ENCODE measurements around the gene GAS6.

Gene GAS6

GRCh38 chr13:113890774-113891480, 27.1 kb upstream of the GAS6 start:
- no peak overlapping the region for H3K4me3 ChIP-seq (ENCODE audit: low read length)
- DNase-seq (ENCODE audit: low read depth, low spot score), result no peak

GRCh38 chr13:113889467-113889866, 25.6 kb upstream of the GAS6 start:
- DNase-seq (ENCODE audit: low read depth, low spot score), result no peak
- H3K4me3 ChIP-seq (ENCODE audit: low read length), result no peak overlapping the region

DNA sequence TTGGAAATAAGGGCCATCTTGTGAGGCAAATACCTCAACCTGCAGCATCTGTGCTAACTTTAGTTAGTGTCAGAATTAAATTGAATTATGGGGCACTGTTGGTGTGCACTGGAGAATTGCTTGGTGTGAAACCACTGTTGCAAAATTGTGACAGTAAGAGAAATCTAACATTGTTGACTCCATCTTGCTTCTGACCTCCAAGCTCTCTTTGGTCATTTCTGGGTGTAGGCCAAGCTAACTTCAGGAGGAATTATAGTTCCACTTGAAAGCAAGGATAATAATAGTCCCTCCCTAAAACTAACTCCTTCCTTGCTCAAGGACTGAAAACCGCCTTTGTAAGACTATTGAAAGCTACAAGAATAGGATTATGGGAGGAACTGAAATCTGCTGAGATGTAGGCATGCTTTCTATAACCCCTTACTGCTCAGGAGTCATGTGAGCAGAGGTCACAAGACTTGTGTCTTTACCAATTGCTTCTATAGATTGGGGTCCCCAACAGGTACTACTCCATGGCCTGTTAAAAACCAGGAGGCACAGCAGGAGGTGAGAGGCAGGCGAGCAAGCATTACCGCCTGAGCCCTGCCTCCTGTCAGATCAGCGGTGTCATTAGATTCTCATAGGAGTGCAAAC, 24.9 kb upstream of the GAS6 start:
- no peak overlapping the region for H3K4me3 ChIP-seq (ENCODE audit: low read length)
- DNase-seq (ENCODE audit: low read depth, low spot score), result no peak

GRCh38 chr13:113887700-113888201, 23.9 kb upstream of the GAS6 start:
- no peak overlapping the region for H3K4me3 ChIP-seq (ENCODE audit: low read length)
- DNase-seq (ENCODE audit: low read depth, low spot score), result no peak

GRCh38 chr13:113886561-113887112, 22.8 kb upstream of the GAS6 start:
- no peak overlapping the region for H3K4me3 ChIP-seq (ENCODE audit: low read length)
- no peak for DNase-seq (ENCODE audit: low read depth, low spot score)

- DNase-seq (ENCODE audit: low read depth, low spot score), result no peak
- H3K4me3 ChIP-seq (ENCODE audit: low read length), result no peak overlapping the region
Observed at GRCh38 chr13:113884821-113885220, 20.9 kb upstream of the GAS6 start.

DNA sequence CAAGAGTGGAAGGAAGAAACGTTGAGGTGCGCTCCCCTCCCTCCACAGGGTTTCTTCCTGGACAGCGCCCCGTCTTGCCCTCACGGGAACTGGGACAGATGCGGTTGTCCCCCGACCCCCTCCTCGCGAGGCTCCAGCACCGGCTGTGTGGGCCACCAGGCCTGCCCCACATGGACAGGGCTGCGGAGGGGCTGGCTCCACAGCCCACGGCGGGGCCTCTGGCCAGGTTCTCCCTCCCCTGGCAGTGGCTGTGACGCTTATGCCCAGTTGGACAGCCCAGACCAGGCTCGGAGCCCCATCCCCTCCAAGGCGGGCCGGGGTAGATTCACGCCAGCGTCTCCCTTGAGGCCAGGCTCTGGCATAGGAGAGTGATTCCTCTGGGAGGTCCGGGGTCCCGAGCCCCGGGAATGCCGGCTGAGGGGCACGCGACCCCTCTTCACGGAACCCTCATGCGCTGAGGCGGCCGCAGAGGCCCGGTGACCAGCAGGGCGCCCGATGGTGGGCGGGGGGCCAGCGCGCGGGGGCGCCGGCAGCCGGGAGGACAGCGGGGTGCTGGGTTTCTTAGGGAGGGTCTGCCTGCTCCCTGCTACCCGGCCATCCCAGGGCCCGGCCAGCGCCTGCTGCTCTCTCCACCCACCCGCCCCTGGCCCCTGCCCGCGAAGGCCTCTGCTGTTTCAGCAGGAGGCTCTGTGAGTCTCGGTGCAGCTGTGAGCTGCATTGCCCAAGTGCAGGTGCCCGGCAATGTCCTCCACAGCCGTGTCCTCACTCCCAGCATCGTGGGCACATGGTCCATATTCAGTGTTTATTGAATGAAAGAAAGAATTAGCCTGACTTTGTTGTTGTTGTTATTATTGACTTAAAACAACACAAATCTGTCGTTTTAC, 20.3 kb upstream of the GAS6 start:
- no peak for DNase-seq (ENCODE audit: low read depth, low spot score)
- no peak overlapping the region for H3K4me3 ChIP-seq (ENCODE audit: low read length)

GRCh38 chr13:113883314-113883811, 19.5 kb upstream of the GAS6 start:
- no peak for DNase-seq (ENCODE audit: low read depth, low spot score)
- H3K4me3 ChIP-seq (ENCODE audit: low read length), result no peak overlapping the region

GRCh38 chr13:113882716-113883115, 18.8 kb upstream of the GAS6 start:
- H3K4me3 ChIP-seq (ENCODE audit: low read length), result no peak overlapping the region
- no peak for DNase-seq (ENCODE audit: low read depth, low spot score)

DNA sequence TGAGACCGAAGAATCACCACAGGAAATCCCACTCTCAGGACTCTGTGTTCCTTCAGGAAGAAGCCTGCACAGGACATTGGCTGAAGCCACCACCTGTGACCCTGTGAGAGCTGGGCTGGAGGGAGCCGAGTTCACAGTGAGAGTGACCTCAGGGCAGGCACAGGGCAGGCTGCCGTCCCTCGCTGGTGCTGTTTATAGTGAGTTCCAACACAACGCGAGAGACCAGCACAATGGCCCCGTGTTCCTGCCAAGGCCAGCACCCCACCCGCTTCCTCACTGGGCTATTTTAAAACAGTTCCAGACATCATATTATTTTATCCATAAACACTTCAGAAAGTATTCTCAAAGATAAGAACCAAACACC, 18.4 kb upstream of the GAS6 start:
- H3K4me3 ChIP-seq (ENCODE audit: low read length), result no peak overlapping the region
- DNase-seq (ENCODE audit: low read depth, low spot score), result no peak

DNA sequence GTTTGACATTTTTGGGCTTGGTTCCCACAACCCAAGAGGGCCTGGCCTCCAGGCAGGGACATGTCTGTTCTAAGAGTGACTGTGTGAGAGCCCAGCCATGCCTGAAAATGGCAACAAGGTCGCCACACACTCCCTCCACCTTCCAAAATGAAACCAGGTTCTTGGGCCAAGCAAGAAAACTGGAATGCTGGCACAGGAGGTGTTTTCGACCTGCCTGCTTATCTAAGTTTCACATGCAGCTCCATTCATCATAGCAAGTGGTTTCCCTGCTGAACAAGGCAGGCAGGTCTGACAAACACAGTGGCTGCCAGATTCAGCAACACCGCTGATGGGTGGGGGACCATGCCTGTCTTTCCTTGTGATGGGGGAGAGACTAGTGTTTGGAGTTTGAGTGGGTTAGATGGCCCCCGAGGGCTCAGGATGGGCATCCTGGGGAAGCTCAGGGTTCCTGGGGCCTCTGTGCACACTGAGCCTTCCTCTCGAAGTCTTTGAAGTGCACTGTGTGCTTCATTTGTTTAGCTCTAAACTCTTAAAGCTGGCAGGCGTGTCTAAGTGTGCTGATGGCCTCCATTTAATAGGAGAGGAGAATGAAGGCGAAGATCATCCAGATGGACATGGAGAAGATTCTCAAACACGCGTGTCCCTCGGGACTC, 17.9 kb upstream of the GAS6 start:
- H3K4me3 ChIP-seq (ENCODE audit: low read length), result no peak overlapping the region
- no peak for DNase-seq (ENCODE audit: low read depth, low spot score)

DNA sequence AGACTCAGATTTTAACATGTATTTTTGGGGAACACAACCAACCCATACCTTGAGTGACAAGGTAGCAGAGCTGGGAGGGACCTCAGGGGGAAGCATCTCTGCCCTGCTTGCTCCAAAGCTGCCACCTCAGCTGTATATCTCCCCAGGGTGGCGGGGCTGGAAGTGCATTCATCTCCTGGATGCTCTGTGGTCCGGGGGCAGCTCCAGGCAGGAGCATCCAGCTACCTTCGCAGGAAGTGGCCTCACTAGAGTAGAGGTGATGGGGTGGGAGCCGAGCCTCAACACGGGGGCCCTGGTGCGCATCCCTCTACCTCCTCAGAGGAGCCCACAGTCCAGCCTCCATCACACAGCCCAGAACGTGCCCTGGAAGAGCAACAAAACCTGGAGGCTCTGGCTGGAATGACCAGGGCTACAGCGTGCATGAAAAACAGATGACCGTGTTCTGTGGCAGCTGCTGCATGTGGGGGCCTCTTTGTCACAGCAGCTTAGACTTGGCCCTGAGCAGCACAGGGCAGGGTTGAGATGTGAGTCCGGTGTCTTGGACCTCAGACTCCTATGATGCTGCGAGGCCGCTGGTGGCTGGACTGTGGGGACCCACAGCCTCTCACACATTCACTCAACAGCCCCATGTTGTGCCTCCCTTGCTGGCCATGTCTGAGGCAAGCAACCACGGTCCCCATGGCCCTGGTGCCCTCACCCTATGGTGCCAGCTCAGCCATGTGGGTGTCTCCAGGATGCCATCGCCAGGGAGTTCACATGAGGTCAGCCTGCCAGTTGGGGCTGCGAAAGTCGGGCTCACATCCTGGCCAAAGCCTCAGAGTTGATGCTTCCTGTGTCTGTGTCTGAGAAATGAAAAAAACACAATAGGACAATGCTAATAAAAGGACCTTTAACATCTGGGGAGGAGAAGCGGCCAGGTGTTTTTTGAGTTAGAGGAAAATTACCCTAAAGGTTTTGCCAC, 17.1 kb upstream of the GAS6 start:
- no peak for DNase-seq (ENCODE audit: low read depth, low spot score)
- H3K4me3 ChIP-seq (ENCODE audit: low read length), result no peak overlapping the region

DNA sequence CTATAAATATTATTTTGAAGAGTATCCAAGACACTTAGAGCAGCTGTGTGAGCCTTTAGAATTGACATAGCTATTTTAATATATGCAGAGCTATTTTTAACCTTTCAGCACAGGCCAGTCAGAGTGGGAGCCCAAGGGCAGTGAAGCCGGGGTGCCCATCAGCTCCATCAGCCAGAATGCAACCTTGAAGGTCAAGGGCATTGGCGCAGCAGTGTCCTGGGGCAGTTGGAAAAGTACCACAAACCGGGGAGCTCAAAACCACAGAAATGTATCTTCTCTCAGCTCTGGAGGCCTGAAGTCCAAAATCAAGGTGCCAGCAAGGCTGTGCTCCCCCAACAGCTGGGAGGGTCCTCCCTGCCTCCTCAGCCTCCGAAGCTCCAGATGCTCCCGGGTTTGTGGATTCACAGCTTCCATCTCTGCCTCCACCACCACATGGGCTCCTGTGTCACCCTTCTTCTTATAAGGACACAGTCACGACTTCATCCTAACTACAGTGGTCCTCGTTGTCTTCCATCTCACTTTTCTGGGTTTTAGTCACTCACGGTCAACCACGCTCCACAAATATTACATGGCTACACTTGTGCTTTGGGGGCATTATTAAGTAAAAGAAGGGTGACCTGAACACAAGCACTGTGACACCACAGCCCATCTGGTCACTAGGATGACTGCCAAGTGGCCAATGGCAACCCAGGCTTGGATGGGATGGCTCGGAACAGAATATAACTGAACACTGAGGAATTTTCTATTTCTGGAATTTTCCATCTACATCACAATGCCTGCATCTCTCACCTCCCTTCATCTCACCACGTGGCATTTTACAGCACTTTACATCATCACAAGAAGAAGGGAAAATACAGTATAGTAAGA, 15.9 kb upstream of the GAS6 start:
- no peak for DNase-seq (ENCODE audit: low read depth, low spot score)
- H3K4me3 ChIP-seq (ENCODE audit: low read length), result no peak overlapping the region

DNA sequence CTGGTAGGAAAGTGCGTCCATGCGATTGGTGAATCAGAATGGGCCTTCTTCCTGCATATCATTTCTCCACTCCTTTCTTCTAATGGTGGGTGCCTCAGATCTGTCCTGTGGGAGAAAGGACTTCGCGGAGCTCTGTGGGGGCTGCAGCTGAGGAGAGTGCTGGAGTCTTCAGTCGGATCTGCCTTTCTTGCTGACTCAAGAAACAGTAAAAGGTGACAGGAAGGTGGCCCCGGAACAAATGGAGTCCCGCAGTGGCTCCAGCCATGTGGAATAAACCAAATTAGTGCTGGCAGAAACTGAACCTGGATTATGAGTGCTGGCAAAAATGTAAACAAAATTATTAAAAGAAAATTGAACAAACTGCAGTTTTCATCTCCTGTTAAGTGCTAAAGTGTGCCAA, 15.1 kb upstream of the GAS6 start:
- no peak overlapping the region for H3K4me3 ChIP-seq (ENCODE audit: low read length)
- DNase-seq (ENCODE audit: low read depth, low spot score), result no peak

- DNase-seq (ENCODE audit: low read depth, low spot score), result no peak
- H3K4me3 ChIP-seq (ENCODE audit: low read length), result no peak overlapping the region
Observed at GRCh38 chr13:113877149-113877990, 13.5 kb upstream of the GAS6 start.

Measured in Jurkat, Clone E6-1 (cell line).